GM19023 (cell line): ENCODE measurements around the gene RBPMS2.
"Not testable (repeated sequence)": the region's sequence is repeated elsewhere in the genome, so short reads cannot be mapped to it uniquely, and the experiment has no call there.

Experiments used
- ATAC-seq: cut with Tn5 transposase; IDR thresholded peaks from one replicate; pipeline ENCODE4 v1.9.1; 2021; ENCODE audit warnings: mild to moderate bottlenecking, moderate library complexity; ENCODE audit not compliant: unreplicated experiment

Gene RBPMS2

GRCh38 chr15:64755427-64755940 lies 19.9 kb downstream of the RBPMS2 start:
- ATAC-seq, result no peak

DNA sequence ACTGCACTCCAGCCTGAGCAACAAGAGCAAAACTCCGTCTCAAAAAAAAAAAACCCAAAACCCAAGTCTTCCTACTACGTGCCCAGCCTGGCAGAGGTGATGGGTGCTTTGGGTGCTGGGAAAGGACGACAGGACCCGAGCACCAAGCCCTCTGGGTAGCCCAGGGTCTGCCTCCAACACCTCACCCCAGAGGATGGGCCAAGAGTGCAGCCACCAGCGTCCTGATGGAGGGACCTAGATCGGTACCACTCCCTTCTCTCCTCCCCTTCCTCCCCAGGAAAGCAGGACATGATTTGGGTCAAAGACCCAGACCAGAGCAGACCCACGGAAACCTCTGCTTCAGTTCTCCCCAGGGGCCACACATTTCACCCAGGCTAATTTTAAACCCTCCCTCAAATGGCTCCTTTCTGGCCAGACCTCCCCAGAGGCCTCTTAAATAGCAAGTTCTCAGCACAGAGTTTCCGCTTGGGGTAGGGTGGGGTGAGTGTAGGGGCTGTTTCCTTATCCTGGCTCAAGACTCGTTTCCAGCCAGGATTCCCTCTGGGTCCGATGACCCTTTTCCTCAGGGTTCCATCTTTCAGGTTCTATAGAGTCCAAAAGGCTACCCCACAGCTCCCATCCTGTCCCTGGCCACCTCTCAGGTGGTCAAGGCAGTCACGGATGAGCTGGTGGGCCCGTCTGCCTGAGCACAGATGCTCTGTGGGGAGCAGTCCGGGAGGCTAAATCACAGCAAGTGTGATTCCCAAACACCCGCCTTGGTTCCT lies 20.5 kb downstream of the RBPMS2 start:
- no peak for ATAC-seq

DNA sequence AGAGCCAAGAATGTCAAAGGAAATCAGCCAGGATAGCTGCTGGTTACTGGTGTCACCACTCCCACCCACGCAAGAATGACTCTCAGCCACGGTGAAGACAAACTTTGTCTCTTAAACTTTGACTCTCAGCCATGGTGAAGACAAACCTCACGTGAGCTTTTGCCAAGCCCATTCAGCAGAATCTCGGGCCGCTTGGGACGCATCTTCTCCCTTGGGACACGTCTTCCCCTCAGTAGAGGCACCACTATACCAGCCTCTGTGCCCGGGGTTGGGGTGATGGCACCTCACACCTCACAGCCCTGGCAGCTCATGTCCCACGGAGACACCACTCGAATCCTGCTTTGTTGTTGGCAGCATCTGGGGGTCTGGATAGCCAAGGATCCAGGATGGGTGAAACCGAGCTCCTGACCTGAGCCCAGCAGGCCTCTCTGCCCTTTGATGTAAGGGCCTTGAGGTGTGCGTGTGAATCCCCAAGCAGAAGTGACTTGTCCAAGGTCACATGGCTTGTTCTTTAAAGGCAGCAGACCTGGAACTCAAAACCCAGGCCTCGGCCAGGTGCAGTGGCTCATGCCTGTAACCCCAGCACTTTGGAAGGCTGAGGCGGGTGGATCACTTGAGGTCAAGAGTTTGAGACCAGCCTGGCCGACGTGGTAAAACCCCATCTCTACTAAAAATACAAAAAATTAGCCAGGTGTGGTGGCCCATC lies 21.8 kb downstream of the RBPMS2 start:
- ATAC-seq, result no peak

DNA sequence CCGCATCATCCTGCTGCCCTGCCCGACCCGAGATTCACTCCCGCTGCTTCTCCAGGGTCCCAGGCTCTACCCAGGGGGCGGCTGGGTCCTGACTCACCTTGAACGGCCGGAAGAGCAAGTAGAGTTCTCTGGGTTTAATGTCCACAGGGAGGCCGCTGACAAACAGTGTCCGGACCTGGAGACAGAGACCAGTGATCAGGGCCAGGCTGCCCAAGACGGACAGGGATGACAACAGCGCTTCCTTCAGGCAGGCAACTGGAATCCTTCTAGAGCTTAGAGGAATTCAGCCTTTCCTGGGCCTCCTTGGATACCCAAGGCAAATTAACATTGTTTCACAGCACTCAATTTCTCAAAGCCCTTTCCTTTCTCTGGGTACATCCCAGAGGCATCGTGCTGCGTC lies 23.9 kb downstream of the RBPMS2 start:
- ATAC-seq, result no peak

DNA sequence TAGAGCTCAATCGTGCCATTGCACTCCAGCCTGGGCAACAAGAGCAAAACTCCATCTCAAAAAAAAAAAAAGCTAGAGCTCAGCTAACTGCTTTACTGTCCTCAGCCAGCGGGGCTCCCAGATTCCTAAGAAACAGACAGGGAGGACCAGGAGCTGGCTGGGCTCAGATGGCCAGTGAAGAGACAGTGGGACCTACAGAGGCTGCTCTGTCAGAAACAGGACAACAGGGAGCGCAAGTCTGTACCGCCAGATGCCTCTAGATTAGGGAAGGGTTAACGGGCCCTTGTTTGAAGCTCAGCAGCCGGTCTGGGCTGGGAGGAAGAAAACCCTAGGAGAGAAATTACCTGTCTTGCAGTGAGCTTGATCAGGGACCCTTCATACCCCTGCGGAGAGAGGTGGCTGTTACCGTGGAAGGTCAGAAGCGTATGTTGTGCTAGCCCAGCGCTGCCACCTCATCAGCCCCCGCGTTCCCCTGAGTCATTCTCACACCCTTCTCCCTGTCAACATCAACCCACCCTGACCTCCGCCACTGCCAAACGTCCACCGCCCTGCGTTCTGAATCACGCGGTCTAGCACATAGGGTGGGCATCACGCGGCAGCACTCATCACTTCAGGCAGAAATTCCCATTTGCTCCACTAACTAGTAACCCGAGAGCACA lies 25.3 kb downstream of the RBPMS2 start:
- ATAC-seq, result no peak

- no peak for ATAC-seq
These were observed 26.2 kb downstream of the RBPMS2 start for GRCh38 chr15:64749167-64749566.

DNA sequence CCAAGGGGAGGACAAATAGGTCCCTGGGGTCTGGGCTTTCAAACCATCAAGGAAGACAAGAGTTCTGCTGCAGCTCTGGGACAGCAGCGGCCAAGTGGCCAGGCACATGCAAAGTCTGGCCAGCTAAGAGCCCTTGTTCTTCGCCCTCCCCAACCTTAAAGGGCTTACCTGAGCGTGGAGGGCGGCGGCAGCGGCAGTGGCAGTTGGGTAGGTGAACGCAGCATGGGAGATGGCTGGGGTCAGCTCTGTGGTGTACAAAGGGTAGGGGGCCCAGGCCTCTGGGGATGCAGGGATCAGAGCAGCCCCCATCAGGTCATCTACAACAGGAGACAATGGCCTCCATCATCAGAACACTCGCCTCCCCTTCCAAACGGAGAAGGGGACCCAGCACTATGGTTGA lies 27.1 kb downstream of the RBPMS2 start:
- ATAC-seq, result no peak

- ATAC-seq, result no peak
These were observed 27.8 kb downstream of the RBPMS2 start for GRCh38 chr15:64747578-64747977.

- no peak for ATAC-seq
These were observed 28.5 kb downstream of the RBPMS2 start for GRCh38 chr15:64746921-64747320.

- no peak for ATAC-seq
These were observed 29.0 kb downstream of the RBPMS2 start for GRCh38 chr15:64746356-64746755.

GRCh38 chr15:64743691-64744090 lies 31.7 kb downstream of the RBPMS2 start:
- no peak for ATAC-seq

DNA sequence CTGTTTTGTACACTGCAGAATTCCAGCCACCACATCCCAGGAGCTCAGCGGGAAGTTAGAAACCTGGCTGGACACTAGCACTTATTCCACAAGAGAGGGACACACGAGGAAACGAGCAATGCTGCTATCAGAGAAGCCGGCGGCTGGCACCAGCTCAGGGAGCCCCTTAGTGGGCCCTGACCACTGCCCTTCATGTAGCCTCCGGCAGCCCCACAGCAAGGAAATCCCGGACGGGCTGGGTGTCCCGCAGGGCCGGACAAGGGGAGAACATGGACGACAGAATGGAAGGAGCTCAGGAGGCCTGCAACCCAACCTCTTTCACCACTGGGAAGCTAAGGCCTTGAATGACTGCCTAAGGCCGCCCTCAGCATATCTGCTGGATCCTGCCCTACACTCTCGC lies 32.5 kb downstream of the RBPMS2 start:
- ATAC-seq, result no peak

GRCh38 chr15:64742385-64742784 lies 33.0 kb downstream of the RBPMS2 start:
- no peak for ATAC-seq

GRCh38 chr15:64741708-64742107 lies 33.7 kb downstream of the RBPMS2 start:
- not testable (repeated sequence) for ATAC-seq

DNA sequence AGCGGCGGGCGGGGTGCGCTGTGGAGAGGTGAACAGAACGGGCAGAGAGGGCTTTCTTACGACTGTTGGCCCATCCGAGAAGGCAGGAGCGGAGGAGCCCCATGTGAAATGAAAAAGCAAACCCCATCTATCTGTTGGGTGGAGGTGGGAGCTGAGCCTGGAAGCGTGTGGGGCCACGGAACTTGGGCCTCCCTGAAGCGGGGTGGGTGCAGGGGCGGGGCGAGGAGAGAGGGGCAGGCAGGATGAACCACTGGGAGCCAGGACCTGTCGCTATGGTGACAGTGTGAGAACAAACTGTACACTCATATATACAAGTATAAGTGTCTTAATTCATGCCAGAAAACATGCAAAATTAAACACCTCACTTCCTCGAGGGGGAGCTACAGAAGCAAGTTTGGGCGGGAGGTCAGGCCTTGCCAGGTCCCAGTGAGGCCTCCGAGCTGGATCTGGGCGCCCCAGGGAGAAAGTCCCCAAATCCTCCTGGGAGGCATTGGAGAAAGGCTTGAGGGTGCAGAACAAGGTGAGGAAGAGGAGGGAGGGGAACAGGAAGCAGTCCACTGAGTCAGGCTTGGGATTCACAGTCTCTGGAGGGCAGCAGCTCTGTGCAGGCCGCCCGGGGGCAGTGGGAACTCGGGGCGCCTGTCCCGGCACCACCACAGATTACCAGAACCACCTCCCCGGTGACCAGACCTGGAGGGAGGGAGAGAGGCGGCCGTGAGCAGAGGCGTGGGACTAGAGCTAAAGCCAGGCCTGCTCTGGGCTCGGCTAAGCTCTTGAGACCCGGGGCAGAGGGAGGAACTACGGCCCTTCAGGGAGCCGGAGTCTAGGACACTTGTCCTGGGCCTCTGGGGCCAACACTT lies 34.8 kb downstream of the RBPMS2 start:
- no peak for ATAC-seq

DNA sequence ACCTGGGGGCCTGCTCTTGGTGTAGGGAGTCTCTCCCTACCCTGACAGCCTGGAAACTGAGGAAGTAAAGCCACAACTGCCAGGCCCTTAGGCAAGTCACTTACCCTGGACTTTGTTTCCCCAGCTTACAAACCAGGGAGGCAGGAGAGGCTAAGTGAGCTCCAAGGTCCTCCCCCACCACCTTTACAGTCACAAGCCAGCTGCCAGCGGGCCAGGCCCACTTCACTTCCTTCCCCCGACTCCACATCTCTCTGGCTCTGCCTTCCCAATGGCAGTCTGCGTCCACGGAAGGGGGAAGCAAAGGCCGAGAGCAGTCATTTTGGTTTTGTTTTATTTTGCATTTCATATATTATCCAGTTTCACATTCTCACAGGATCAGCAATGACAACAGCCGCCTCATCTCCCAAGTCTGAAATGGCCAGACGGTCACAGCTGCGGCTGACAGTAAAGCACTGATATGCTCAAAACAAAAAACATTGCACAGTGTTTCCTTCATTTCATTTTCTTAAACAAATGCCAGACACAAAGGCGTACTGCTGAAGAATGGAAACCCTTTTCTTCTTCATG lies 35.7 kb downstream of the RBPMS2 start:
- ATAC-seq, result no peak

- ATAC-seq, result no peak
These were observed 36.2 kb downstream of the RBPMS2 start for GRCh38 chr15:64739156-64739555.

GRCh38 chr15:64738226-64739095 lies 36.9 kb downstream of the RBPMS2 start:
- no peak for ATAC-seq

DNA sequence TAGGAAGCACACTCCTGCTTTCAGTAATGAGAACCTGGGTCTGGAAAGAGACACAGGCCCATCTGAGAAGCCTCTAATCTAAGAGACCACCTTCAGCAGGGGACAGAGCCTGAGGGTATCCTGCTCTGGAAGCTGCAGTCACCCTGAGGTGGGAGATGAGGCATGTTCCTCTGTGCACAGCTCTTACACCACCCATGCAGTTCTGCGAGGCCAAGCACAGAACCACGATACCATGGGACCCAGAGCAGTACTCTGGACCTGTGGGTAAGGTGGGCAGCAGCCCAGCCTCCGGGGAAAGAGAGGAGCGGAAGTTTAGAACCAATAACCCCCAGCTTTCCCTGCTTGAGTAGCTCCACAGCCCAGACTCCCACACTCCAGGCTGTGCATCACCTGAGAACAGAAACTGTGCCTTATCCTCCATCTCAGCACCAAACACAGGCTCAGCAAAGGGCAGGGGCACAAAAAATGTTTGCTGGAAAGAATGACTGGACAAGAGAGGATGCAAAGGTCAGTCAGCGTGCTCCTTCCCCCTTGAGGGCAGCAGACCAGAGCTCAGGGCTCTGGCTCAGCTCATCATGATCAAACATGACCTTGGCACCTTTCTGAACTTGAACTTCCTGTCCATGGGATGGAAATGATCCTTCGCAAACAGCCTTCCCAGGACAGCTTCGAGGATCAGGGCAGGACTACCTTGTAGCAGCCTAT lies 43.1 kb downstream of the RBPMS2 start:
- ATAC-seq, result no peak
